ENCODE results near the gene SMARCAL1. TPM values are rescaled to one million over a fixed set of nuclear protein-coding genes. Genes with fewer than 3 reads are reported as not detected.
"Not testable (repeated sequence)": the region's sequence is repeated elsewhere in the genome, so short reads cannot be mapped to it uniquely, and the experiment has no call there.

Gene SMARCAL1
- total and polyA plus RNA-seq, 2 experiments from 2014 or later = 18.8 to 19.9 TPM

DNA sequence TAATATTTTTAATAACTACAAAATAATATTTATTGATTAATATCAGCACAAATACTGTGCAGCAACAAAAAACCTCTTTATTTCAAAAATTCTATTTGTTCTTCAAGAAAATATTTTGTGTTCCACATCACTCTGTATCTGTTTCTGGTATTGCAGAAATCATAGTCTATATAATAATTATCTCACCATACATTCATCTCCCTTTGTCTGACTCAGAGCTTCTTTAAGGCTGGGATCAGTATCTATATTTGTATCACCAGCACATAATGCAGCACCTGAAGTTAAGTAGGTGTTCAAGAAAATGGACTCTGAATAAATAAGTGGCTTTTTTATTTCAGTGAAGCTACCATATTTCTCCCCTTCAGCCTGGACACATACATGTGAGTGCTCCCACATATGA lies 38.4 kb upstream of the SMARCAL1 start:
- no peaks in the 10 kb centered on the region for H3K9me2 ChIP-seq (replicated peaks; ENCODE audit: insufficient read depth)
- H3K27me3 ChIP-seq = peaks cover 55% of the 10 kb centered on the region
- no peak for TF ChIP-seq EZH2 (IDR thresholded peaks at IDR 0.05; ENCODE audit: borderline replicate concordance)
- TF ChIP-seq CTCF (IDR thresholded peaks at IDR 0.05; ENCODE audit: poor library complexity) = no peak
- TF ChIP-seq EZH2phosphoT487 (IDR thresholded peaks at IDR 0.05; ENCODE audit: low read depth, severe bottlenecking, unreplicated experiment) = no peak
- H3K79me2 ChIP-seq = no peaks in the 10 kb centered on the region
- H3K4me2 ChIP-seq = no peak overlapping the region
- no peaks in the 10 kb centered on the region for H3K36me3 ChIP-seq (replicated peaks; ENCODE audit: insufficient read depth, low read depth)
- H3K4me1 ChIP-seq (ENCODE audit: insufficient read depth) = peaks cover 8% of the 10 kb centered on the region
- no peaks in the 10 kb centered on the region for H4K20me1 ChIP-seq (ENCODE audit: insufficient read depth, poor library complexity, severe bottlenecking)
- DNase-seq (ENCODE audit: low spot score) = no peak
- no peak overlapping the region for H2AFZ ChIP-seq
- no peak overlapping the region for H3K27ac ChIP-seq
- H3K4me3 ChIP-seq = no peak overlapping the region
- H3K9me3 ChIP-seq (ENCODE audit: low read depth) = no peaks in the 10 kb centered on the region

DNA sequence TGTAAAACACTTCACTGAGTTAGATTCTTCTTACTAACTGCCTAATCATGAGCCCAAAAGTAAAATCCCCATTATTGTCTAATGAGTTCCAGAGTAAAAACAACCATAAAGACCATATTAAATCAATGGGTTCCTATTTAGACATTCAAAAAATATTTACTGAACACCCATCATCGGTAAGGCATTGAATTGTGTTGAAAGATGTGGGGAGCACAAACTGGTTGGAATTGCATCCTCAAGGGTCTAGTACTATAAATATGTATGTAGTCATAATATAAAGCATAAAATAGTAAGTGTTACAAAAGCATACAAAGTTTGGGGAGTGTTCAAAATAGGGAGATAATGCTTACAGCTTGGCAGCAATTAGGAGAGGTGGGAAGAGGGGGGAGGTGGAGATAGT lies 37.0 kb upstream of the SMARCAL1 start:
- H3K79me2 ChIP-seq = no peaks in the 10 kb centered on the region
- no peaks in the 10 kb centered on the region for H3K9me3 ChIP-seq (ENCODE audit: low read depth)
- no peak overlapping the region for H3K27ac ChIP-seq
- no peak overlapping the region for H2AFZ ChIP-seq
- WGBS (ENCODE audit: low lambda C conversion rate, missing lambda C conversion rate) = 92% methylated on average over 1 of the region's 1 CpG
- no peak overlapping the region for H3K4me2 ChIP-seq
- TF ChIP-seq CTCF (IDR thresholded peaks at IDR 0.05; ENCODE audit: poor library complexity) (no peak), EZH2 (IDR thresholded peaks at IDR 0.05; ENCODE audit: borderline replicate concordance) (no peak)
- H3K4me3 ChIP-seq = no peak overlapping the region
- DNase-seq (ENCODE audit: low spot score) = no peak
- H3K9me2 ChIP-seq (replicated peaks; ENCODE audit: insufficient read depth) = no peaks in the 10 kb centered on the region
- H3K36me3 ChIP-seq (replicated peaks; ENCODE audit: insufficient read depth, low read depth) = no peaks in the 10 kb centered on the region
- H4K20me1 ChIP-seq (ENCODE audit: insufficient read depth, poor library complexity, severe bottlenecking) = no peaks in the 10 kb centered on the region
- H3K4me1 ChIP-seq (ENCODE audit: insufficient read depth) = peaks cover 8% of the 10 kb centered on the region
- H3K27me3 ChIP-seq = peaks cover 41% of the 10 kb centered on the region

DNA sequence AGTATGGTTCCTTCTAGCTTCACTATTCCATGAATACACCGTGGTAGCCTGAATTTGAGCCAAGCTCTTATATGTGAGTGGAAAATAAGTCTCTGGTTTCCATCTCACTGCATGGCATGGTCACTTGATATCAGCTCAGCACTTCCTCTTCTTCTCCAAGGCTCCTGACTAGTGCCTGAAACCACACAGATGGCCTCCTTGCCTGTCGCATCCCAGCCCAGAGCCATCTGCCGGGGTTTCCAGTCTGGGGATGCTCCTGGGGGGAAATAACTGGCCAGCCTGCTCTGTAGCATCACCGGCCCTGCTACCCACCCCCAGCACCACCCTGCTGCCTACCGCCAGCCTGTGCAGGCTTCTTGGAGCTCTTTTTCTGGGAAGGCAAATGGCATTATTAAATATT lies 32.3 kb upstream of the SMARCAL1 start:
- no peaks in the 10 kb centered on the region for H3K36me3 ChIP-seq (replicated peaks; ENCODE audit: insufficient read depth, low read depth)
- H3K79me2 ChIP-seq = no peaks in the 10 kb centered on the region
- H3K4me1 ChIP-seq (ENCODE audit: insufficient read depth) = no peaks in the 10 kb centered on the region
- H4K20me1 ChIP-seq (ENCODE audit: insufficient read depth, poor library complexity, severe bottlenecking) = no peaks in the 10 kb centered on the region
- no peak overlapping the region for H3K4me2 ChIP-seq
- 83% methylated on average over 5 of the region's 5 CpGs for WGBS (ENCODE audit: low lambda C conversion rate, missing lambda C conversion rate)
- no peaks in the 10 kb centered on the region for H3K9me2 ChIP-seq (replicated peaks; ENCODE audit: insufficient read depth)
- no peak overlapping the region for H2AFZ ChIP-seq
- no peaks in the 10 kb centered on the region for H3K9me3 ChIP-seq (ENCODE audit: low read depth)
- TF ChIP-seq EZH2phosphoT487 (IDR thresholded peaks at IDR 0.05; ENCODE audit: low read depth, severe bottlenecking, unreplicated experiment) = no peak
- no peak for TF ChIP-seq EZH2 (IDR thresholded peaks at IDR 0.05; ENCODE audit: borderline replicate concordance)
- TF ChIP-seq CTCF (IDR thresholded peaks at IDR 0.05; ENCODE audit: poor library complexity) = no peak
- H3K4me3 ChIP-seq = no peak overlapping the region
- DNase-seq (ENCODE audit: low spot score) = no peak
- no peak overlapping the region for H3K27ac ChIP-seq
- peaks cover 16% of the 10 kb centered on the region for H3K27me3 ChIP-seq

DNA sequence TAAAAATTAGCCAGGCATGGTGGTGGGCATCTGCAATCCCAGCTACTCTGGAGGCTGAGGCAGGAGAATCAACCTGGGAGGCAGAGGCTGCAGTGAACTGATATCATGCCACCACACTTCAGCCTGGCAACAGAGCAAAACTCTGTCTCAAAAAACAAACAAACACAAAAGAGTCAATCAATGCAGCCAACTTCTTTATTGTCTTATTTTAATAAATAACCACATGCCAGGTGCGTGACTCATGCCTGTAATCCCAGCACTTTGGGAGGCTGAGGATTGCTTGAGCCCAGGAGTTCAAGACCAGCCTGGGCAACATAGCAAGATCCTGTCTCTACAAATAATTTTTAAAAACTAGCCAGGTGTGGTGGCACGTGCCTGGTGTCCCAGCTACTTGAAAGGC lies 27.9 kb upstream of the SMARCAL1 start:
- H3K27ac ChIP-seq; H3K4me3 ChIP-seq; H3K79me2 ChIP-seq; H3K9me3 ChIP-seq (ENCODE audit: low read depth); H3K36me3 ChIP-seq (replicated peaks; ENCODE audit: insufficient read depth, low read depth); H3K4me2 ChIP-seq; H3K9me2 ChIP-seq (replicated peaks; ENCODE audit: insufficient read depth); DNase-seq (ENCODE audit: low spot score); H2AFZ ChIP-seq; H3K4me1 ChIP-seq (ENCODE audit: insufficient read depth); H3K27me3 ChIP-seq; H4K20me1 ChIP-seq (ENCODE audit: insufficient read depth, poor library complexity, severe bottlenecking): not testable (repeated sequence)
- WGBS (ENCODE audit: low lambda C conversion rate, missing lambda C conversion rate) = 94% methylated on average over 2 of the region's 2 CpGs

Data from hepatocyte (in vitro differentiated cells).